Measurements from ENCODE around the gene C5AR1.

The C5AR1 gene

GRCh38 chr19:47312366-47313006 is 2.8 kb downstream of the C5AR1 start:
- no peak for TF ChIP-seq CTCF (IDR thresholded peaks at IDR 0.05; ENCODE audit: extremely low read depth, missing control alignments)
- DNase-seq (ENCODE audit: low spot score): no peak

GRCh38 chr19:47313754-47314295 is 4.2 kb downstream of the C5AR1 start:
- TF ChIP-seq CTCF (IDR thresholded peaks at IDR 0.05; ENCODE audit: extremely low read depth, missing control alignments): no peak
- no peak for DNase-seq (ENCODE audit: low spot score)

GRCh38 chr19:47315125-47315821 is 5.6 kb downstream of the C5AR1 start:
- DNase-seq (ENCODE audit: low spot score): no peak
- no peak for TF ChIP-seq CTCF (IDR thresholded peaks at IDR 0.05; ENCODE audit: extremely low read depth, missing control alignments)

- DNase-seq (ENCODE audit: low spot score): no peak
- no peak for TF ChIP-seq CTCF (IDR thresholded peaks at IDR 0.05; ENCODE audit: extremely low read depth, missing control alignments)
Measured at GRCh38 chr19:47316513-47316912, 6.9 kb downstream of the C5AR1 start.

- TF ChIP-seq CTCF (IDR thresholded peaks at IDR 0.05; ENCODE audit: extremely low read depth, missing control alignments): no peak
- no peak for DNase-seq (ENCODE audit: low spot score)
Measured at GRCh38 chr19:47319923-47320871, 10.5 kb downstream of the C5AR1 start.

- no peak for TF ChIP-seq CTCF (IDR thresholded peaks at IDR 0.05; ENCODE audit: extremely low read depth, missing control alignments)
- DNase-seq (ENCODE audit: low spot score): no peak
Measured at GRCh38 chr19:47321630-47322029, 12.0 kb downstream of the C5AR1 start.
